SJSA1 (cell line): ENCODE data around the gene CYP2A6. TPM values are rescaled to one million over a fixed set of nuclear protein-coding genes. Genes with fewer than 3 reads are reported as not detected.
"Not testable (repeated sequence)": the region's sequence is repeated elsewhere in the genome, so short reads cannot be mapped to it uniquely, and the experiment has no call there.

Source experiments
- DNase-seq, 2 experiments: peaks; one replicate each; pipeline ENCODE4 v3.0.0-alpha.2; 2015 to 2020; ENCODE audit warnings: low spot score in 2 of 2, low read depth in 1 of 2
- H3K27ac ChIP-seq: fragments of 250-450 bp; sonication (Bioruptor Pico); 2 replicates; pipeline ENCODE4 v1.5.1; 2020; ENCODE audit warnings: mild to moderate bottlenecking, moderate library complexity
- H3K27me3 ChIP-seq: fragments of 250-450 bp; sonication (Bioruptor Pico); replicated peaks from 2 replicates; pipeline ENCODE4 v1.5.1; 2020; ENCODE audit warnings: mild to moderate bottlenecking, moderate library complexity
- H3K36me3 ChIP-seq: fragments of 250-450 bp; sonication (Bioruptor Pico); 2 replicates; pipeline ENCODE4 v1.5.1; 2020; ENCODE audit warnings: mild to moderate bottlenecking
- H3K4me1 ChIP-seq: fragments of 250-450 bp; sonication (Bioruptor Pico); replicated peaks from 2 replicates; pipeline ENCODE4 v1.6.1; 2021; ENCODE audit warnings: mild to moderate bottlenecking
- H3K4me3 ChIP-seq: fragments of 250-450 bp; sonication (Bioruptor Pico); 2 replicates; pipeline ENCODE4 v1.5.1; 2020; ENCODE audit warnings: mild to moderate bottlenecking
- H3K9me3 ChIP-seq: fragments of 250-450 bp; sonication (Bioruptor Pico); replicated peaks from 2 replicates; pipeline ENCODE4 v1.5.1; 2020; ENCODE audit warnings: mild to moderate bottlenecking
- total RNA-seq: library from RNA; depleted of rRNA; stranded (reverse); fragments of >200 nt; shearing (Covaris generic); gene quantifications from 2 replicates; pipeline ENCODE4 v1.2.3, GENCODE V29; 2014; rRNA removed

The CYP2A6 gene
- total RNA-seq = not detected in 2 replicates

DNA sequence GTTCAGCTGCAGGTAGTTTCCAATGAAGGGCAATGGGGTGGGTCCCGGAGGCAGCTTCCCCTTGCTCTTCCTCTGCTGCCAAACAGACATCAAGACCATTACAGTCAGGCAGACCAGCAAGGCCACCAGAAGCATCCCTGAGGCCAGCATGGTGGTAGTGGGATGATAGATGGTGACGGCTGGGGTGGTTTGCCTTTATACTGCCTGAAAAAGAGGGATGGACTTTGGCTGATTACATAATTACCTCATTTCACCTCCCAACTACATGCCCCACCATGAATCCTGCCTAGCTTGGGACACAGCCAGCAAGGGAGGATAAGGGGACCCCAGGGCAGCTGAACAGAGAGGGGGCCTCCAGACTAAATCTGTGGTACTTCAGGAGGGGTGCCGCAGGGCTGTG, at the start of gene CYP2A6:
Gene CYP2A6, minus strand, starts transcription at position 171 of the 400 bp plus-strand sequence. Its CDS starts 21 bp downstream, at position 150.
- not testable (repeated sequence) for H3K27ac ChIP-seq, H3K9me3 ChIP-seq, H3K4me1 ChIP-seq, H3K36me3 ChIP-seq, H3K27me3 ChIP-seq, H3K4me3 ChIP-seq, DNase-seq

DNA sequence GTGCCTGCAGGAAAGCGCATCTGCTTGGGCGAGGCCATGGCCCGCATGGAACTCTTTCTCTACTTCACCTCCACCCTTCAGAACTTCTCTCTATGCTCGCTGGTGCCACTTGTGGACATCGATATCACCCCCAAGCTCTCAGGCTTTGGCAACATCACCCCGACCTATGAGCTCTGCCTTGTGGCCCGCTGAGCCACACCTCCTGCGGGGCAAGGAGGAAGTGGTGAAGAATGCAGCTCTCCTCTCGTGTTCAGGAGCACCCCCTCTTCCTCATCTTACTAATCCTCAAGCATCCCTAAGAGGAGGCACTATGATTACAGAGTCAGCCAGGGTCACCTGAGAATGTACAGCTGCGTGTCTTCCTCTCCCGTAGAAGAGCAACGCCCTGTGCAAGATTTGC, 49.7 kb upstream of the CYP2A6 start:
- not testable (repeated sequence) for H3K27ac ChIP-seq, H3K27me3 ChIP-seq, DNase-seq, H3K36me3 ChIP-seq, H3K4me3 ChIP-seq, H3K4me1 ChIP-seq, H3K9me3 ChIP-seq

- H3K27ac ChIP-seq, H3K9me3 ChIP-seq, H3K4me1 ChIP-seq, H3K36me3 ChIP-seq, H3K4me3 ChIP-seq, H3K27me3 ChIP-seq: not testable (repeated sequence)
- peak in 1 of 2 experiments; percentile 3 for DNase-seq
Observed at GRCh38 chr19:40896843-40897789, 46.9 kb upstream of the CYP2A6 start.

- H3K27ac ChIP-seq = no peak overlapping the region
- peaks cover 5% of the 10 kb centered on the region; the same call in 1 of the 2 replicates for H3K27me3 ChIP-seq
- H3K9me3 ChIP-seq = no peaks in the 10 kb centered on the region
- no peak overlapping the region for H3K4me3 ChIP-seq
- no peak for DNase-seq
- no peaks in the 10 kb centered on the region for H3K4me1 ChIP-seq
- no peaks in the 10 kb centered on the region for H3K36me3 ChIP-seq
Observed at GRCh38 chr19:40896418-40896796, 46.2 kb upstream of the CYP2A6 start.

- no peak for DNase-seq
- no peaks in the 10 kb centered on the region for H3K9me3 ChIP-seq
Observed at GRCh38 chr19:40893112-40893511, 42.9 kb upstream of the CYP2A6 start.

DNA sequence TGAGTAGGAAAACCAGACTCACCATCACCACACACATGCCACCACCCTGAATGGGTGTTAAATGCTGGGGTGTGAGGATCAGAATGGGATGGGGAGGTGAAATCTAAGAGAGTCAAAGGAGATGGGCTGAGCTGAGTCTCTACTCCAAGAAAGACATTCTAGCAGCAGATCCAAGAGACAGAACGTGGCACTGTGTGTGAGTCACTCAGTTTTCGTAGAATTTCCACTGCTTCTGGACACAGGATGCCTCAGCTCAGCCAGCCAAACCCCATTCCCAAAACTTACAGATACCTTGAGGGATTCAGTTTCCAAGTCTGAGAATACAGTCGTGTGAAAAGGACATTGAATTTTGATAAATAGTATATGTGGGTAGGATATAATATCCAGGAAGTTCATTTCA, 39.1 kb upstream of the CYP2A6 start:
- peaks cover 8% of the 10 kb centered on the region for H3K27me3 ChIP-seq
- no peaks in the 10 kb centered on the region for H3K4me1 ChIP-seq
- no peak overlapping the region for H3K4me3 ChIP-seq
- H3K36me3 ChIP-seq = no peaks in the 10 kb centered on the region
- no peak overlapping the region for H3K27ac ChIP-seq
- DNase-seq = peak in 1 of 2 experiments; percentile 11
- H3K9me3 ChIP-seq = no peaks in the 10 kb centered on the region

More at GRCh38 chr19:40893112-40893511, 42.9 kb upstream of the CYP2A6 start:
- Histone ChIP-seq H3K27ac (no peak overlapping the region), H3K4me3 (no peak overlapping the region), H3K36me3 (no peaks in the 10 kb centered on the region), H3K4me1 (no peaks in the 10 kb centered on the region), H3K27me3 (peaks cover 6% of the 10 kb centered on the region)

GRCh38 chr19:40888191-40888590, 37.9 kb upstream of the CYP2A6 start:
- Histone ChIP-seq H3K27me3 (peaks cover 8% of the 10 kb centered on the region), H3K27ac (no peak overlapping the region), H3K4me3 (no peak overlapping the region)

DNA sequence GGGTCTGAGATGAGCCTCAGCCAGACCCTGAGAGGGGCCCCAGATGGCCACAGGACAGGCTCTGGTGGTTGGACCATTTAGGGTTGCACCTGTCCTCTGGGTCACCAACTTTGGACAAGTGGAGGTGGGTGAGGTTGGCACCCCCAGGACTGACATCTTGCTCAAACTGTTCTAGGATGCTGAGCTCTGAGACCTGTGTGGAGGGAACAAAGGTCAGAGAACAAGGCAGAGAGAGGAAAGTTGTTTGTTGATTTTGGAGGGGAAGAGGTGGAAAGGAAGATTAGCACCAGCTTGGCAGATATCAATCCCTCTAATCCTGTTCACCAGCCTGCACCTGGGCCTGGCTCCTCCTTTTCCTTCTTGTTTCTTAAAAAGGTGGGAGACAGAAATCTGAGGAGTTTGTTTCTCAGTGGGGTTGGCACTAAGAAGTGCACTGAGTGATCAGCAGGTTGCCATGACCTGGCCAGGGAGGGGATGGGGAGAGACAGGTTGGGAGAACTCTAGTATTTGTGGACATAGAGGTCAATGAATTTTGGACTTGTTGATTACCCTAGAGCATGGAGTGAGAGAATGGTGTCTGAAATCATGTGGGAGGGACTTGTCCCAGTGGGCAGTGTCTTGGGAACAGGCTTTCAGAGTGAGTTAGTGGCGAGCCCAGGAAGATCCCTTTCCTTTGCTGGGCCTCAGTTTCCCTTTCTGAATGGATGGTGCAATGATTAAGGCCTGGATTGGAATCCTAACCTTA, 34.1 kb upstream of the CYP2A6 start:
- DNase-seq, H3K4me3 ChIP-seq, H3K36me3 ChIP-seq, H3K9me3 ChIP-seq, H3K4me1 ChIP-seq, H3K27ac ChIP-seq, H3K27me3 ChIP-seq: not testable (repeated sequence)

More at GRCh38 chr19:40888191-40888590, 37.9 kb upstream of the CYP2A6 start:
- H3K36me3 ChIP-seq = no peaks in the 10 kb centered on the region
- DNase-seq = no peak
- no peaks in the 10 kb centered on the region for H3K4me1 ChIP-seq
- H3K9me3 ChIP-seq = no peaks in the 10 kb centered on the region

DNA sequence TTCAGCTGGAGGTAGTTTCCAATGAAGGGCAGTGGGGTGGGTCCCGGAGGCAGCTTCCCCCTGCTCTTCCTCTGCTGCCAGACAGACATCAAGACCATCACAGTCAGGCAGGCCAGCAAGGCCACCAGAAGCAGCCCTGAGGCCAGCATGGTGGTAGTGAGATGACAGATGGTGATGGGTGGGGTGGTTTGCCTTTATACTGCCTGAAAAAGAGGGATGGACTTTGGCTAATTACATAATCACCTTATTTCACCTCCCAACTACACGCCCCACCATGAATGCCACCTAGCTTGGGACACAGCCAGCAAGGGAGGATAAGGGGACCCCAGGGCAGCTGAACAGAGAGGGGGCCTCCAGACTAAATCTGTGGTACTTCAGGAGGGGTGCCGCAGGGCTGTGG, 31.8 kb upstream of the CYP2A6 start, which contains the start of gene CYP2A7:
Gene CYP2A7, minus strand, starts transcription at position 170 of the 400 bp plus-strand sequence. Its CDS starts 21 bp downstream, at position 149.
- H3K9me3 ChIP-seq, H3K27me3 ChIP-seq, DNase-seq, H3K4me3 ChIP-seq, H3K4me1 ChIP-seq, H3K36me3 ChIP-seq, H3K27ac ChIP-seq: not testable (repeated sequence)

GRCh38 chr19:40879349-40879748, 29.1 kb upstream of the CYP2A6 start:
- H3K27ac ChIP-seq, H3K9me3 ChIP-seq: not testable (repeated sequence)

DNA sequence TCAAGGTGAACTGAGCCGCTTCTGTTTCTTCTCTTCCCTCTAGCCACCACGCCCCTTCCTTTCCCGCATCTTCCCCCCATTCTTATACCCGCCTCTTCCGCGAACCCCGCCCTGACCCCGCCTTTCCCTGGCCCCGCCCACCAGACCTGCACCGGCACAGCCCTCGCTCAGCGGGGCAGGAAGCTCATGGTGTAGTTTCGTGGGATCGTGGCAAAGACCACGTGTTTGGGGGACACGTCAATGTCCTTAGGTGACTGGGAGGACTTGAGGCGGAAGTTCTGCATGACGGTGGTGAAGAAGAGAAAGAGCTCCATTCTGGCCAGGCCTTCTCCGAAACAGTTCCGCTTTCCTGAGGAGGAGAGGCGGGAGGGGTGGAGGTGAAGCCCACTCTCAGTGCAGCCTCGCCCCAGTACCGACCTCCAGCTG, 25.3 kb upstream of the CYP2A6 start:
- not testable (repeated sequence) for H3K4me1 ChIP-seq, H3K27me3 ChIP-seq, H3K9me3 ChIP-seq, H3K27ac ChIP-seq, DNase-seq, H3K36me3 ChIP-seq, H3K4me3 ChIP-seq

More at GRCh38 chr19:40879349-40879748, 29.1 kb upstream of the CYP2A6 start:
- not testable (repeated sequence) for H3K27me3 ChIP-seq, H3K4me1 ChIP-seq, DNase-seq, H3K36me3 ChIP-seq, H3K4me3 ChIP-seq

- H3K36me3 ChIP-seq, H3K4me3 ChIP-seq, H3K27me3 ChIP-seq, H3K9me3 ChIP-seq, H3K4me1 ChIP-seq, H3K27ac ChIP-seq, DNase-seq: not testable (repeated sequence)
Observed at GRCh38 chr19:40874874-40875273, 24.6 kb upstream of the CYP2A6 start.

GRCh38 chr19:40873873-40874272, 23.6 kb upstream of the CYP2A6 start:
- not testable (repeated sequence) for H3K27me3 ChIP-seq, DNase-seq, H3K4me3 ChIP-seq, H3K36me3 ChIP-seq, H3K9me3 ChIP-seq, H3K4me1 ChIP-seq, H3K27ac ChIP-seq

GRCh38 chr19:40872209-40872608, 22.0 kb upstream of the CYP2A6 start:
- Histone ChIP-seq H3K36me3 (no peaks in the 10 kb centered on the region), H3K27me3 (0 out of 2 replicates have a peak, but pooled peaks cover 5% of the 10 kb centered on the region), H3K4me1 (no peaks in the 10 kb centered on the region), H3K9me3 (no peaks in the 10 kb centered on the region), H3K27ac (no peak overlapping the region), H3K4me3 (no peak overlapping the region)
- DNase-seq = no peak
